Neural progenitor cell (in vitro differentiated cells): ENCODE results near the gene SYT15. TPM values are rescaled to one million over a fixed set of nuclear protein-coding genes. Genes with fewer than 3 reads are reported as not detected.

ENCODE experiments used
- DNase-seq: peaks from one replicate; pipeline ENCODE4 v3.0.0-alpha.2; 2016; ENCODE audit warnings: low spot score
- H2AFZ ChIP-seq: fragments of 200-600 bp; sonication (generic); replicated peaks from 2 replicates; pipeline ENCODE4 v1.6.1; 2016; ENCODE audit warnings: antibody characterized with exemption
- H3F3A ChIP-seq: fragments of 200-600 bp; sonication (generic); 2 replicates; pipeline ENCODE4 v1.6.1; 2016; ENCODE audit warnings: antibody characterized with exemption, low read depth
- H3K27ac ChIP-seq: fragments of 200-600 bp; sonication (generic); 2 replicates; pipeline ENCODE4 v1.5.1; 2016; ENCODE audit warnings: mild to moderate bottlenecking
- H3K27me3 ChIP-seq: fragments of 200-600 bp; sonication (generic); 2 replicates; pipeline ENCODE4 v1.6.1; 2016; ENCODE audit warnings: mild to moderate bottlenecking, moderate library complexity
- H3K36me3 ChIP-seq: fragments of 200-600 bp; sonication (generic); 2 replicates; pipeline ENCODE4 v1.5.1; 2016
- H3K4me1 ChIP-seq: fragments of 200-600 bp; sonication (generic); 2 replicates; pipeline ENCODE4 v1.6.1; 2016; ENCODE audit warnings: mixed run types
- H3K4me2 ChIP-seq: fragments of 200-600 bp; sonication (generic); 2 replicates; pipeline ENCODE4 v1.6.1; 2016
- H3K4me3 ChIP-seq: fragments of 200-600 bp; sonication (generic); 2 replicates; pipeline ENCODE4 v1.5.1; 2016
- H3K79me2 ChIP-seq: fragments of 200-600 bp; sonication (generic); 2 replicates; pipeline ENCODE4 v1.6.1; 2016; ENCODE audit warnings: low read depth
- H3K9ac ChIP-seq: fragments of 200-600 bp; sonication (generic); 2 replicates; pipeline ENCODE4 v1.6.1; 2016
- H3K9me3 ChIP-seq: fragments of 200-600 bp; sonication (generic); 2 replicates; pipeline ENCODE4 v1.5.1; 2016; ENCODE audit warnings: low read depth
- H4K20me1 ChIP-seq: fragments of 200-600 bp; sonication (generic); 2 replicates; pipeline ENCODE4 v1.6.1; 2016; ENCODE audit warnings: low read depth
- H3K27ac Mint-ChIP-seq: 3 replicates; pipeline ENCODE4 v1.8.0; 2021; ENCODE audit warnings: mixed read lengths
- H3K27me3 Mint-ChIP-seq: 2 replicates; pipeline ENCODE4 v1.8.0; 2022; ENCODE audit warnings: low read depth, mild to moderate bottlenecking, inconsistent platforms, moderate library complexity, mixed read lengths; ENCODE audit not compliant: insufficient read depth
- H3K36me3 Mint-ChIP-seq: 3 replicates; pipeline ENCODE4 v1.8.0; 2021; ENCODE audit warnings: mixed read lengths
- H3K4me1 Mint-ChIP-seq: 3 replicates; pipeline ENCODE4 v1.8.0; 2021; ENCODE audit warnings: mixed read lengths
- H3K4me3 Mint-ChIP-seq: 3 replicates; pipeline ENCODE4 v1.8.0; 2021; ENCODE audit warnings: mild to moderate bottlenecking, moderate library complexity, mixed read lengths
- H3K9me3 Mint-ChIP-seq: 3 replicates; pipeline ENCODE4 v1.8.0; 2020; ENCODE audit warnings: mixed read lengths
- CTCF ChIP-seq: fragments of 200-600 bp; sonication (generic); IDR thresholded peaks from 2 replicates; pipeline ENCODE4 v1.5.1; 2017; ENCODE audit warnings: antibody characterized with exemption, mild to moderate bottlenecking
- EZH2 ChIP-seq: fragments of 200-600 bp; sonication (generic); IDR thresholded peaks from 2 replicates; pipeline ENCODE4 v1.6.1; 2017; ENCODE audit warnings: antibody characterized with exemption, mild to moderate bottlenecking, moderate library complexity
- EZH2phosphoT487 ChIP-seq: fragments of 200-600 bp; sonication (generic); IDR thresholded peaks from 2 replicates; pipeline ENCODE4 v1.6.1; 2017; ENCODE audit warnings: antibody characterized with exemption
- total RNA-seq: library from RNA; depleted of rRNA; stranded (reverse); fragments of >200 nt; gene quantifications from 2 replicates; pipeline ENCODE4 v1.2.3, GENCODE V29; 2015; ENCODE audit warnings: low replicate concordance

The SYT15 gene
- total RNA-seq, 1 donor from 2014 or later = 0.17 TPM

- no peaks in the 10 kb centered on the region for H4K20me1 ChIP-seq
- no peak for DNase-seq
- peaks cover 25% of the 10 kb centered on the region for H3K27me3 ChIP-seq
- peaks cover 10% of the 10 kb centered on the region for H3K27me3 Mint-ChIP-seq
- H3K4me1 Mint-ChIP-seq = peaks cover 7% of the 10 kb centered on the region
- H3F3A ChIP-seq = no peaks in the 10 kb centered on the region
- H3K36me3 ChIP-seq = no peaks in the 10 kb centered on the region
- no peaks in the 10 kb centered on the region for H3K9me3 ChIP-seq
- no peaks in the 10 kb centered on the region for H3K36me3 Mint-ChIP-seq
- no peak overlapping the region for H2AFZ ChIP-seq
- peaks cover 3% of the 10 kb centered on the region for H3K9me3 Mint-ChIP-seq
- no peak overlapping the region for H3K4me3 ChIP-seq
- H3K27ac Mint-ChIP-seq = no peak overlapping the region
- TF ChIP-seq CTCF (no peak), EZH2 (no peak), EZH2phosphoT487 (no peak)
- H3K4me3 Mint-ChIP-seq = no peak overlapping the region
- no peak overlapping the region for H3K4me2 ChIP-seq
- H3K4me1 ChIP-seq = peaks cover 8% of the 10 kb centered on the region
- no peak overlapping the region for H3K27ac ChIP-seq
- no peak overlapping the region for H3K9ac ChIP-seq
- no peaks in the 10 kb centered on the region for H3K79me2 ChIP-seq
Observed at GRCh38 chr10:46552526-46553237, 26.2 kb upstream of the SYT15 start.

- H3K4me2 ChIP-seq = no peak overlapping the region
- H3K36me3 ChIP-seq = no peaks in the 10 kb centered on the region
- no peak overlapping the region for H3K9ac ChIP-seq
- Mint-ChIP-seq H3K36me3 (peaks cover 2% of the 10 kb centered on the region), H3K4me3 (no peak overlapping the region), H3K4me1 (peaks cover 7% of the 10 kb centered on the region), H3K27ac (no peak overlapping the region), H3K27me3 (peaks cover 10% of the 10 kb centered on the region), H3K9me3 (peaks cover 3% of the 10 kb centered on the region)
- DNase-seq = no peak
- peaks cover 8% of the 10 kb centered on the region for H3K4me1 ChIP-seq
- H3K79me2 ChIP-seq = no peaks in the 10 kb centered on the region
- H3K4me3 ChIP-seq = no peak overlapping the region
- H3K9me3 ChIP-seq = no peaks in the 10 kb centered on the region
- TF ChIP-seq EZH2phosphoT487 = no peak
- no peak for TF ChIP-seq EZH2
- no peak for TF ChIP-seq CTCF
- H3K27ac ChIP-seq = no peak overlapping the region
- no peaks in the 10 kb centered on the region for H3F3A ChIP-seq
- no peaks in the 10 kb centered on the region for H4K20me1 ChIP-seq
- peaks cover 32% of the 10 kb centered on the region for H3K27me3 ChIP-seq
- no peak overlapping the region for H2AFZ ChIP-seq
Observed at GRCh38 chr10:46553238-46554049, 25.5 kb upstream of the SYT15 start.

- Mint-ChIP-seq H3K27me3 (peaks cover 10% of the 10 kb centered on the region), H3K36me3 (peaks cover 2% of the 10 kb centered on the region), H3K9me3 (peaks cover 3% of the 10 kb centered on the region), H3K4me3 (no peak overlapping the region), H3K4me1 (peaks cover 7% of the 10 kb centered on the region), H3K27ac (no peak overlapping the region)
- Histone ChIP-seq H3K27me3 (peaks cover 41% of the 10 kb centered on the region), H3K9ac (no peak overlapping the region), H3K4me1 (peaks cover 8% of the 10 kb centered on the region), H4K20me1 (no peaks in the 10 kb centered on the region), H3K9me3 (no peaks in the 10 kb centered on the region), H3K27ac (no peak overlapping the region), H3K4me3 (no peak overlapping the region), H3K36me3 (no peaks in the 10 kb centered on the region), H2AFZ (no peak overlapping the region), H3F3A (no peaks in the 10 kb centered on the region), H3K4me2 (no peak overlapping the region), H3K79me2 (no peaks in the 10 kb centered on the region)
- no peak for DNase-seq
- TF ChIP-seq EZH2 (no peak), EZH2phosphoT487 (no peak), CTCF (no peak)
Observed at GRCh38 chr10:46554166-46554781, 24.7 kb upstream of the SYT15 start.
